K562 (cell line): ENCODE measurements around the gene SLC33A1. TPM values are rescaled to one million over a fixed set of nuclear protein-coding genes. Genes with fewer than 3 reads are reported as not detected.

Experiments
- ATAC-seq: fragments of 200-7000 bp; cut with Tn5 transposase; 3 replicates; pipeline ENCODE4 v1.9.1; 2020; ENCODE audit warnings: moderate library complexity
- BruUV-seq: library from RNA; stranded (reverse); fragments of 400-500 nt; replicated peaks from 2 replicates; lab custom pipeline; 2021; lab: Mats Ljungman, UMichigan
- CTCF ChIA-PET: fragments of 300-600 bp; formaldehyde crosslinking; extraction: SDS; loops from one replicate; lab custom pipeline; 2021; ENCODE audit warnings: low intra/inter-chr PET ratio; lab: Yijun Ruan, JAX
- POLR2A ChIA-PET: fragments of 300-600, 350-650 bp; sonication (Branson Sonifier 250); formaldehyde crosslinking; extraction: SDS; loops from one replicate; lab custom pipeline; 2021; ENCODE audit warnings: antibody characterized with exemption, inconsistent platforms; lab: Yijun Ruan, JAX
- DNase-seq, 4 experiments: peaks; one replicate each; pipeline versions ENCODE4 v3.0.0 to v3.0.0-alpha.2; 2011 to 2018; ENCODE audit warnings: low spot score in 3 of 4, mixed read lengths in 3 of 4; ENCODE audit errors: extremely low read depth in 1 of 4
- FAIRE-seq: peaks from 2 replicates; lab custom pipeline; 2011; peaks lifted over from hg19 to GRCh38; lab: Jason Lieb, UNC
- H2AFZ ChIP-seq: 2 replicates; pipeline ENCODE4 v1.6.0; 2011; ENCODE audit warnings: low read depth, low read length, control low read depth, inconsistent platforms
- H3K27ac ChIP-seq: fragments of 200-600 bp; 3 replicates; pipeline ENCODE4 v1.8.0; 2011; ENCODE audit warnings: low read depth, mild to moderate bottlenecking, control low read depth, inconsistent platforms, low read length, moderate library complexity, mixed read lengths; ENCODE audit errors: extremely low read depth
- H3K27me3 ChIP-seq, 2 experiments: fragments of 300-600 bp in 1 of 2; 2 replicates in 1 of 2; 3 replicates in 1 of 2; pipeline versions ENCODE4 v1.6.0 to v1.8.0; 2011; ENCODE audit warnings: inconsistent platforms in 2 of 2, low read length in 2 of 2, mild to moderate bottlenecking in 1 of 2, mixed read lengths in 1 of 2, moderate library complexity in 1 of 2; ENCODE audit not compliant: control insufficient read depth in 2 of 2, insufficient read depth in 2 of 2
- H3K36me3 ChIP-seq: fragments of 300-600 bp; 3 replicates; pipeline ENCODE4 v1.8.0; 2011; ENCODE audit warnings: mild to moderate bottlenecking, low read length, inconsistent platforms; ENCODE audit not compliant: control insufficient read depth, insufficient read depth
- H3K4me1 ChIP-seq, 2 experiments: fragments of 200-600 bp in 1 of 2; replicated peaks in 1 of 2; 2 replicates in 1 of 2; 3 replicates in 1 of 2; pipeline versions ENCODE4 v1.5.1 to v1.8.0; 2011; ENCODE audit warnings: inconsistent platforms in 2 of 2, low read length in 2 of 2, mild to moderate bottlenecking in 1 of 2, mixed read lengths in 1 of 2, moderate library complexity in 1 of 2; ENCODE audit not compliant: control insufficient read depth in 2 of 2, insufficient read depth in 2 of 2
- H3K4me2 ChIP-seq: 2 replicates; pipeline ENCODE4 v1.6.1; 2011; ENCODE audit warnings: low read length, control low read depth, inconsistent platforms, mixed read lengths; ENCODE audit not compliant: insufficient read depth
- H3K4me3 ChIP-seq: fragments of 200-600 bp; sonication (generic), shearing (Covaris generic); 2 replicates; pipeline ENCODE4 v1.5.1; 2016; ENCODE audit warnings: control low read depth, inconsistent platforms
- H3K79me2 ChIP-seq: fragments of 200-600 bp; 3 replicates; pipeline ENCODE4 v1.8.0; 2011; ENCODE audit warnings: low read length, inconsistent platforms; ENCODE audit not compliant: control insufficient read depth, insufficient read depth
- H3K9ac ChIP-seq, 2 experiments: 2 replicates each; pipeline versions ENCODE4 v1.6.0 to v1.6.1; 2011; ENCODE audit warnings: low read depth in 2 of 2, low read length in 2 of 2, control low read depth in 1 of 2, inconsistent platforms in 1 of 2, mild to moderate bottlenecking in 1 of 2, mixed read lengths in 1 of 2; ENCODE audit not compliant: insufficient read depth in 1 of 2
- H3K9me1 ChIP-seq: one replicate; pipeline ENCODE4 v1.6.0; 2011; ENCODE audit warnings: inconsistent platforms, mild to moderate bottlenecking, low read length, moderate library complexity; ENCODE audit not compliant: control insufficient read depth, insufficient read depth
- H3K9me3 ChIP-seq: replicated peaks from 2 replicates; pipeline ENCODE4 v1.5.1; 2011; ENCODE audit warnings: low read depth, low read length, inconsistent platforms; ENCODE audit not compliant: control insufficient read depth, insufficient read depth
- H4K20me1 ChIP-seq: replicated peaks from 2 replicates; pipeline ENCODE4 v1.6.1; 2011; ENCODE audit warnings: low read length, inconsistent platforms, mixed read lengths; ENCODE audit not compliant: control insufficient read depth, insufficient read depth
- CEBPZ ChIP-seq: fragments of 150-350 bp; IDR thresholded peaks from 2 replicates; pipeline ENCODE4 v1.6.1; 2014; ENCODE audit warnings: low read depth, mild to moderate bottlenecking, low read length, borderline replicate concordance
- DEAF1 ChIP-seq: fragments of 450-650 bp; formaldehyde crosslinking; IDR thresholded peaks from 2 replicates; pipeline ENCODE4 v1.4.0; 2020; ENCODE audit warnings: mild to moderate bottlenecking, moderate library complexity
- ELF4 ChIP-seq: fragments of 450-650 bp; formaldehyde crosslinking; IDR thresholded peaks from 2 replicates; pipeline ENCODE4 v1.4.0; 2022; ENCODE audit warnings: missing genetic modification characterization
- KLF6 ChIP-seq: fragments of 250-450 bp; sonication (Bioruptor Pico); IDR thresholded peaks from 2 replicates; pipeline ENCODE4 v1.4.0; 2020; ENCODE audit warnings: mild to moderate bottlenecking, moderate library complexity, borderline replicate concordance
- PURB ChIP-seq: sonication (generic); formaldehyde crosslinking; IDR thresholded peaks from 2 replicates; pipeline ENCODE4 v1.9.0; 2021; ENCODE audit warnings: low read depth, mild to moderate bottlenecking, missing genetic modification reagents
- RHOXF2B ChIP-seq: fragments of 250-450 bp; sonication (Bioruptor Pico); conservative IDR thresholded peaks from 2 replicates; pipeline ENCODE4 v1.5.1; 2021
- SIN3A ChIP-seq, 2 experiments: fragments of 150-350 bp in 1 of 2; IDR thresholded peaks; 2 replicates each; pipeline ENCODE4 v1.6.1; 2011 to 2016; ENCODE audit warnings: borderline replicate concordance in 2 of 2, low read depth in 2 of 2, low read length in 2 of 2, mild to moderate bottlenecking in 2 of 2, moderate library complexity in 2 of 2; ENCODE audit not compliant: control insufficient read depth in 1 of 2
- XRCC3 ChIP-seq: fragments of 450-650 bp; IDR thresholded peaks from 2 replicates; pipeline ENCODE4 v1.6.1; 2017; ENCODE audit warnings: mild to moderate bottlenecking, moderate library complexity
- ZBTB8A ChIP-seq: fragments of 450-650 bp; IDR thresholded peaks from 2 replicates; pipeline ENCODE4 v1.6.1; 2018; ENCODE audit warnings: mild to moderate bottlenecking, moderate library complexity; ENCODE audit not compliant: partially characterized antibody
- ZC3H11A ChIP-seq: IDR thresholded peaks from 2 replicates; pipeline ENCODE4 v1.6.1; 2012; ENCODE audit warnings: low read depth, low read length, improper control_type of control experiment
- ZFP1 ChIP-seq: fragments of 450-650 bp; formaldehyde crosslinking; IDR thresholded peaks from 2 replicates; pipeline ENCODE4 v1.4.0; 2020; ENCODE audit warnings: mild to moderate bottlenecking, mixed read lengths
- WGBS: fragments of 100-300 bp; shearing (Covaris generic); methylation state at CpG from one replicate; pipeline ENCODE4 v1.1.6; 2016; ENCODE audit warnings: low coverage, mixed read lengths; ENCODE audit not compliant: insufficient coverage; ENCODE audit errors: missing lambda C conversion rate; 5-methylcytosine and 5-hydroxymethylcytosine counted together
- in situ Hi-C: fragments of 300-500 bp; cut with MboI; formaldehyde crosslinking; loops from 4 replicates; pipeline ENCODE4 v1.15.0; 2018; ENCODE audit warnings: inconsistent platforms, mixed read lengths
- intact Hi-C: fragments of 100-400 bp; cut with micrococcal nuclease; formaldehyde crosslinking; loops from 2 replicates; pipeline ENCODE4 v1.14.2; 2022
- polyA plus RNA-seq, 8 experiments: library from polyadenylated mRNA; depleted of rRNA in 4 of 8; stranded (reverse) in 5 of 8; unstranded in 3 of 8; fragments of >200 nt; fragmentation: Nextera tagmentation in 2 of 8; fragmentation: Illumina TruSeq in 1 of 8; extraction: Ambion mirVana in 2 of 8; extraction: Trizol in 1 of 8; gene quantifications; 2 replicates each; pipeline versions ENCODE4 v1.2.1 to v1.2.3, GENCODE V29; 2011 to 2014; ENCODE audit warnings: inconsistent platforms in 1 of 8, missing spikeins in 1 of 8
- total RNA-seq, 7 experiments: library from RNA; depleted of rRNA in 6 of 7; stranded (reverse); fragments of >200 nt in 6 of 7; fragmentation: Illumina TruSeq in 2 of 7; extraction: Trizol in 2 of 7; gene quantifications; 2 replicates each; pipeline versions ENCODE4 v1.2.1 to v1.2.3, GENCODE V29; 2011 to 2021; ENCODE audit warnings: low replicate concordance in 1 of 7

SLC33A1 gene
- total and polyA plus RNA-seq, 9 of the 15 experiments (the other 6 are each of a cell fraction or from before 2014, with no cell fraction given): 6.2 to 26.8 (median 19.6) TPM

- DNase-seq: no peak
- Histone ChIP-seq H3K27ac (no peak overlapping the region), H3K36me3 (peaks cover 14% of the 10 kb centered on the region; the same call in 1 of the 3 replicates), H3K9me3 (no peaks in the 10 kb centered on the region), H3K79me2 (0 out of 3 replicates have a peak, but pooled peaks cover 3% of the 10 kb centered on the region), H2AFZ (no peak overlapping the region), H3K4me3 (no peak overlapping the region), H4K20me1 (no peaks in the 10 kb centered on the region), H3K9me1 (no peaks in the 10 kb centered on the region), H3K27me3 (no peaks in the 10 kb centered on the region), H3K9ac (no peak overlapping the region), H3K4me2 (no peak overlapping the region), H3K4me1 (no peaks in the 10 kb centered on the region)
- no peak for FAIRE-seq
- CTCF ChIA-PET: no interaction called here
- in situ Hi-C loops: no loop called here
- WGBS: 95% methylated on average over 1 of the region's 1 CpG
- TF ChIP-seq ZFP1 (CRISPR knock-in tag) (peak; percentile 50; the same call in 1 of the 2 replicates), ELF4 (CRISPR knock-in tag) (no peak), RHOXF2B (CRISPR knock-in tag) (no peak), KLF6 (CRISPR knock-in tag) (no peak)
- ATAC-seq: no peak
- no TSS peak for BruUV-seq
- POLR2A ChIA-PET: no interaction called here
- intact Hi-C loops: no loop called here
Measured at GRCh38 chr3:155782390-155782953, 71.8 kb downstream of the SLC33A1 start.

- no peak overlapping the region for H3K4me3 ChIP-seq
- H3K36me3 ChIP-seq: peaks cover 17% of the 10 kb centered on the region; the same call in 1 of the 3 replicates
- no peak overlapping the region for H3K9ac ChIP-seq
- H3K4me1 ChIP-seq: no peaks in the 10 kb centered on the region
- no peaks in the 10 kb centered on the region for H4K20me1 ChIP-seq
- H2AFZ ChIP-seq: no peak overlapping the region
- FAIRE-seq (no peak), ATAC-seq (no peak), DNase-seq (no peak)
- no peak overlapping the region for H3K4me2 ChIP-seq
- intact Hi-C loops: no loop called here
- H3K9me3 ChIP-seq: no peaks in the 10 kb centered on the region
- H3K27ac ChIP-seq: no peak overlapping the region
- H3K9me1 ChIP-seq: no peaks in the 10 kb centered on the region
- H3K27me3 ChIP-seq: no peaks in the 10 kb centered on the region
- H3K79me2 ChIP-seq: 0 out of 3 replicates have a peak, but pooled peaks cover 3% of the 10 kb centered on the region
- in situ Hi-C loops: no loop called here
- POLR2A ChIA-PET: interaction anchor here (0.6 to 1.2 kb wide), 4 partner anchors 13 to 91 kb away, joined by 3 read pairs; no protein-coding TSS in a partner anchor
- CTCF ChIA-PET: no interaction called here
- no TSS peak for BruUV-seq
- no peak for TF ChIP-seq PURB (CRISPR knock-in tag)
- no peak for TF ChIP-seq SIN3A (IDR thresholded peaks at IDR 0.05; ENCODE audit: borderline replicate concordance in 2 of 2, control insufficient read depth in 1 of 2, low read depth in 2 of 2, low read length in 2 of 2)
- TF ChIP-seq DEAF1 (CRISPR knock-in tag): no peak
- TF ChIP-seq ZBTB8A: no peak
- TF ChIP-seq XRCC3: no peak
- no peak for TF ChIP-seq CEBPZ
- TF ChIP-seq ZC3H11A: no peak
Measured at GRCh38 chr3:155780291-155780690, 73.9 kb downstream of the SLC33A1 start.
